ENCODE measurements around the gene TFF1.

TFF1 gene

GRCh38 chr21:42374457-42374856 is 8.1 kb upstream of the TFF1 start:
- DNase-seq (ENCODE audit: low spot score): no peak
- in situ Hi-C loops (cut with MboI; ENCODE audit: low sequenced_read_pairs, unreplicated experiment): no loop called here
- no peak for TF ChIP-seq CTCF (IDR thresholded peaks at IDR 0.05; ENCODE audit: borderline replicate concordance, control extremely low read depth, extremely low read depth, insufficient read depth, missing control alignments)

GRCh38 chr21:42373908-42374455 is 7.6 kb upstream of the TFF1 start:
- no peak for DNase-seq (ENCODE audit: low spot score)
- no peak for TF ChIP-seq CTCF (IDR thresholded peaks at IDR 0.05; ENCODE audit: borderline replicate concordance, control extremely low read depth, extremely low read depth, insufficient read depth, missing control alignments)
- in situ Hi-C loops (cut with MboI; ENCODE audit: low sequenced_read_pairs, unreplicated experiment): no loop called here

GRCh38 chr21:42373196-42373907 is 7.0 kb upstream of the TFF1 start:
- no peak for TF ChIP-seq CTCF (IDR thresholded peaks at IDR 0.05; ENCODE audit: borderline replicate concordance, control extremely low read depth, extremely low read depth, insufficient read depth, missing control alignments)
- DNase-seq (ENCODE audit: low spot score): no peak
- in situ Hi-C loops (cut with MboI; ENCODE audit: low sequenced_read_pairs, unreplicated experiment): no loop called here

- TF ChIP-seq CTCF (IDR thresholded peaks at IDR 0.05; ENCODE audit: borderline replicate concordance, control extremely low read depth, extremely low read depth, insufficient read depth, missing control alignments): no peak
- in situ Hi-C loops (cut with MboI; ENCODE audit: low sequenced_read_pairs, unreplicated experiment): no loop called here
- no peak for DNase-seq (ENCODE audit: low spot score)
Observed at GRCh38 chr21:42370894-42371654, 4.7 kb upstream of the TFF1 start.

GRCh38 chr21:42369821-42370220 is 3.5 kb upstream of the TFF1 start:
- TF ChIP-seq CTCF (IDR thresholded peaks at IDR 0.05; ENCODE audit: borderline replicate concordance, control extremely low read depth, extremely low read depth, insufficient read depth, missing control alignments): no peak
- DNase-seq (ENCODE audit: low spot score): no peak
- in situ Hi-C loops (cut with MboI; ENCODE audit: low sequenced_read_pairs, unreplicated experiment): no loop called here

- TF ChIP-seq CTCF (IDR thresholded peaks at IDR 0.05; ENCODE audit: borderline replicate concordance, control extremely low read depth, extremely low read depth, insufficient read depth, missing control alignments): no peak
- no peak for DNase-seq (ENCODE audit: low spot score)
- in situ Hi-C loops (cut with MboI; ENCODE audit: low sequenced_read_pairs, unreplicated experiment): no loop called here
Observed at GRCh38 chr21:42367367-42368165, 1.2 kb upstream of the TFF1 start.
